ENCODE results near the gene KIAA0753. TPM values are rescaled to one million over a fixed set of nuclear protein-coding genes. Genes with fewer than 3 reads are reported as not detected.

KIAA0753 gene
- total RNA-seq, 1 experiment from 2014 or later = 18.3 TPM

GRCh38 chr17:6570731-6571451 is 69.6 kb downstream of the KIAA0753 start:
- RAD21 ChIA-PET (ENCODE audit: low non-redundant PET in 1 of 2, low total read pairs in 2 of 2, uncharacterized antibody in 2 of 2, unreplicated experiment in 2 of 2) = no interaction called here
- ATAC-seq = no peak
- Histone ChIP-seq H3K4me2 (ENCODE audit: low read length) (no peak overlapping the region), H3K36me3 (ENCODE audit: control insufficient read depth in 1 of 2, insufficient read depth in 2 of 2, low read length in 2 of 2) (no peaks in the 10 kb centered on the region), H3K27ac (ENCODE audit: low read depth, low read length) (no peak overlapping the region), H3K9me2 (ENCODE audit: insufficient read depth) (no peaks in the 10 kb centered on the region), H2AFZ (ENCODE audit: low read depth, low read length, poor library complexity, severe bottlenecking) (no peak overlapping the region), H3K9me3 (ENCODE audit: control insufficient read depth in 1 of 2, insufficient read depth in 1 of 2, low read depth in 1 of 2, low read length in 2 of 2) (no peaks in the 10 kb centered on the region), H3K4me3 (replicated peaks in 1 of 2; ENCODE audit: low read depth in 1 of 2, low read length in 2 of 2) (no peak overlapping the region), H3K79me2 (ENCODE audit: insufficient read depth, low read length) (no peaks in the 10 kb centered on the region), H4K20me1 (ENCODE audit: insufficient read depth) (no peaks in the 10 kb centered on the region), H3K27me3 (ENCODE audit: insufficient read depth, low read length) (no peaks in the 10 kb centered on the region), H3K9ac (ENCODE audit: low read length) (no peak overlapping the region), H3K4me1 (ENCODE audit: control insufficient read depth in 1 of 2, insufficient read depth in 2 of 2, low read length in 2 of 2) (peaks cover 0 to 11% of the 10 kb centered on the region in 2 experiments; a peak in 2 of 4 replicates)
- TF ChIP-seq, protein P1, sequence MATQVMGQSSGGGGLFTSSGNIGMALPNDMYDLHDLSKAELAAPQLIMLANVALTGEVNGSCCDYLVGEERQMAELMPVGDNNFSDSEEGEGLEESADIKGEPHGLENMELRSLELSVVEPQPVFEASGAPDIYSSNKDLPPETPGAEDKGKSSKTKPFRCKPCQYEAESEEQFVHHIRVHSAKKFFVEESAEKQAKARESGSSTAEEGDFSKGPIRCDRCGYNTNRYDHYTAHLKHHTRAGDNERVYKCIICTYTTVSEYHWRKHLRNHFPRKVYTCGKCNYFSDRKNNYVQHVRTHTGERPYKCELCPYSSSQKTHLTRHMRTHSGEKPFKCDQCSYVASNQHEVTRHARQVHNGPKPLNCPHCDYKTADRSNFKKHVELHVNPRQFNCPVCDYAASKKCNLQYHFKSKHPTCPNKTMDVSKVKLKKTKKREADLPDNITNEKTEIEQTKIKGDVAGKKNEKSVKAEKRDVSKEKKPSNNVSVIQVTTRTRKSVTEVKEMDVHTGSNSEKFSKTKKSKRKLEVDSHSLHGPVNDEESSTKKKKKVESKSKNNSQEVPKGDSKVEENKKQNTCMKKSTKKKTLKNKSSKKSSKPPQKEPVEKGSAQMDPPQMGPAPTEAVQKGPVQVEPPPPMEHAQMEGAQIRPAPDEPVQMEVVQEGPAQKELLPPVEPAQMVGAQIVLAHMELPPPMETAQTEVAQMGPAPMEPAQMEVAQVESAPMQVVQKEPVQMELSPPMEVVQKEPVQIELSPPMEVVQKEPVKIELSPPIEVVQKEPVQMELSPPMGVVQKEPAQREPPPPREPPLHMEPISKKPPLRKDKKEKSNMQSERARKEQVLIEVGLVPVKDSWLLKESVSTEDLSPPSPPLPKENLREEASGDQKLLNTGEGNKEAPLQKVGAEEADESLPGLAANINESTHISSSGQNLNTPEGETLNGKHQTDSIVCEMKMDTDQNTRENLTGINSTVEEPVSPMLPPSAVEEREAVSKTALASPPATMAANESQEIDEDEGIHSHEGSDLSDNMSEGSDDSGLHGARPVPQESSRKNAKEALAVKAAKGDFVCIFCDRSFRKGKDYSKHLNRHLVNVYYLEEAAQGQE (IDR thresholded peaks at IDR 0.05; ENCODE audit: low read depth) = no peak
- DNase-seq (ENCODE audit: low read depth, low spot score) = no peak
- no TSS peak for BruUV-seq (replicated peaks)
- CTCF ChIA-PET = no interaction called here
- intact Hi-C loops (cut with micrococcal nuclease) = no loop called here
- POLR2A ChIA-PET = no interaction called here

GRCh38 chr17:6569370-6570285 is 70.9 kb downstream of the KIAA0753 start:
- Histone ChIP-seq H3K4me2 (ENCODE audit: low read length) (no peak overlapping the region), H2AFZ (ENCODE audit: low read depth, low read length, poor library complexity, severe bottlenecking) (no peak overlapping the region), H4K20me1 (ENCODE audit: insufficient read depth) (no peaks in the 10 kb centered on the region), H3K27me3 (ENCODE audit: insufficient read depth, low read length) (no peaks in the 10 kb centered on the region), H3K9me2 (ENCODE audit: insufficient read depth) (no peaks in the 10 kb centered on the region), H3K36me3 (ENCODE audit: control insufficient read depth in 1 of 2, insufficient read depth in 2 of 2, low read length in 2 of 2) (no peaks in the 10 kb centered on the region), H3K9me3 (ENCODE audit: control insufficient read depth in 1 of 2, insufficient read depth in 1 of 2, low read depth in 1 of 2, low read length in 2 of 2) (no peaks in the 10 kb centered on the region), H3K4me3 (replicated peaks in 1 of 2; ENCODE audit: low read depth in 1 of 2, low read length in 2 of 2) (no peak overlapping the region), H3K27ac (ENCODE audit: low read depth, low read length) (no peak overlapping the region), H3K9ac (ENCODE audit: low read length) (no peak overlapping the region), H3K4me1 (ENCODE audit: control insufficient read depth in 1 of 2, insufficient read depth in 2 of 2, low read length in 2 of 2) (no peaks in the 10 kb centered on the region), H3K79me2 (ENCODE audit: insufficient read depth, low read length) (no peaks in the 10 kb centered on the region)
- no peak for DNase-seq (ENCODE audit: low read depth, low spot score)
- RAD21 ChIA-PET (ENCODE audit: low non-redundant PET in 1 of 2, low total read pairs in 2 of 2, uncharacterized antibody in 2 of 2, unreplicated experiment in 2 of 2) = no interaction called here
- POLR2A ChIA-PET = no interaction called here
- no peak for ATAC-seq
- intact Hi-C loops (cut with micrococcal nuclease) = no loop called here
- no TSS peak for BruUV-seq (replicated peaks)
- CTCF ChIA-PET = no interaction called here
- TF ChIP-seq POLR2A (IDR thresholded peaks at IDR 0.05; ENCODE audit: borderline replicate concordance, extremely low read depth, insufficient read depth, insufficient read length) (no peak), YY1 (IDR thresholded peaks at IDR 0.05; ENCODE audit: extremely low read depth, insufficient replicate concordance, low read depth, low read length) (no peak), MAX (IDR thresholded peaks at IDR 0.05) (no peak), ELF1 (IDR thresholded peaks at IDR 0.05; ENCODE audit: borderline replicate concordance, low read depth) (no peak), ZFX (IDR thresholded peaks at IDR 0.05) (no peak), TCF7L2 (IDR thresholded peaks at IDR 0.05; ENCODE audit: borderline replicate concordance, extremely low read depth, insufficient read depth, insufficient read length) (no peak), JUND (IDR thresholded peaks at IDR 0.05) (no peak), SP1 (IDR thresholded peaks at IDR 0.05; ENCODE audit: low read depth) (no peak), CBX3 (IDR thresholded peaks at IDR 0.05; ENCODE audit: low read depth) (no peak), FOSL1 (IDR thresholded peaks at IDR 0.05; ENCODE audit: low read depth) (no peak)
- TF ChIP-seq, protein P2, sequence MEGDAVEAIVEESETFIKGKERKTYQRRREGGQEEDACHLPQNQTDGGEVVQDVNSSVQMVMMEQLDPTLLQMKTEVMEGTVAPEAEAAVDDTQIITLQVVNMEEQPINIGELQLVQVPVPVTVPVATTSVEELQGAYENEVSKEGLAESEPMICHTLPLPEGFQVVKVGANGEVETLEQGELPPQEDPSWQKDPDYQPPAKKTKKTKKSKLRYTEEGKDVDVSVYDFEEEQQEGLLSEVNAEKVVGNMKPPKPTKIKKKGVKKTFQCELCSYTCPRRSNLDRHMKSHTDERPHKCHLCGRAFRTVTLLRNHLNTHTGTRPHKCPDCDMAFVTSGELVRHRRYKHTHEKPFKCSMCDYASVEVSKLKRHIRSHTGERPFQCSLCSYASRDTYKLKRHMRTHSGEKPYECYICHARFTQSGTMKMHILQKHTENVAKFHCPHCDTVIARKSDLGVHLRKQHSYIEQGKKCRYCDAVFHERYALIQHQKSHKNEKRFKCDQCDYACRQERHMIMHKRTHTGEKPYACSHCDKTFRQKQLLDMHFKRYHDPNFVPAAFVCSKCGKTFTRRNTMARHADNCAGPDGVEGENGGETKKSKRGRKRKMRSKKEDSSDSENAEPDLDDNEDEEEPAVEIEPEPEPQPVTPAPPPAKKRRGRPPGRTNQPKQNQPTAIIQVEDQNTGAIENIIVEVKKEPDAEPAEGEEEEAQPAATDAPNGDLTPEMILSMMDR (IDR thresholded peaks at IDR 0.05 in 2 of 3, conservative IDR thresholded peaks at IDR 0.05 in 1 of 3; ENCODE audit: borderline replicate concordance in 1 of 3, insufficient read depth in 1 of 3, low read depth in 2 of 3, low read length in 2 of 3) = no peak
- TF ChIP-seq, protein P3, sequence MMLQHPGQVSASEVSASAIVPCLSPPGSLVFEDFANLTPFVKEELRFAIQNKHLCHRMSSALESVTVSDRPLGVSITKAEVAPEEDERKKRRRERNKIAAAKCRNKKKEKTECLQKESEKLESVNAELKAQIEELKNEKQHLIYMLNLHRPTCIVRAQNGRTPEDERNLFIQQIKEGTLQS (IDR thresholded peaks at IDR 0.05) = no peak
